Effector memory CD8-positive, alpha-beta T cell (primary cell): ENCODE measurements around the gene SYNE2.

Source experiments
- ATAC-seq: fragments of 150-1000 bp; cut with Tn5 transposase; replicated peaks from 2 replicates; pipeline ENCODE4 v1.10.0; 2021; ENCODE audit warnings: mild to moderate bottlenecking, moderate library complexity
- DNase-seq, 3 experiments: peaks; one replicate each; pipeline ENCODE4 v3.0.0; 2021
- H3K27ac Mint-ChIP-seq, 2 donors: one replicate each; pipeline ENCODE4 v1.8.0; 2022; ENCODE audit warnings: mild to moderate bottlenecking in 2 of 2, mixed read lengths in 2 of 2, moderate library complexity in 2 of 2
- H3K27me3 Mint-ChIP-seq, 2 donors: one replicate each; pipeline ENCODE4 v1.8.0; 2022; ENCODE audit warnings: mixed read lengths in 2 of 2
- H3K36me3 Mint-ChIP-seq: one replicate; pipeline ENCODE4 v1.8.0; 2022; ENCODE audit warnings: mild to moderate bottlenecking, moderate library complexity, mixed read lengths; ENCODE audit not compliant: insufficient read depth
- H3K4me1 Mint-ChIP-seq, 2 donors: one replicate each; pipeline ENCODE4 v1.8.0; 2022; ENCODE audit warnings: low read depth in 2 of 2, mixed read lengths in 2 of 2
- H3K4me3 Mint-ChIP-seq, 2 donors: one replicate each; pipeline ENCODE4 v1.8.0; 2022; ENCODE audit warnings: mild to moderate bottlenecking in 2 of 2, mixed read lengths in 2 of 2, moderate library complexity in 2 of 2
- H3K9me3 Mint-ChIP-seq, 2 donors: one replicate each; pipeline ENCODE4 v1.8.0; 2022; ENCODE audit warnings: mixed read lengths in 2 of 2

SYNE2 gene

DNA sequence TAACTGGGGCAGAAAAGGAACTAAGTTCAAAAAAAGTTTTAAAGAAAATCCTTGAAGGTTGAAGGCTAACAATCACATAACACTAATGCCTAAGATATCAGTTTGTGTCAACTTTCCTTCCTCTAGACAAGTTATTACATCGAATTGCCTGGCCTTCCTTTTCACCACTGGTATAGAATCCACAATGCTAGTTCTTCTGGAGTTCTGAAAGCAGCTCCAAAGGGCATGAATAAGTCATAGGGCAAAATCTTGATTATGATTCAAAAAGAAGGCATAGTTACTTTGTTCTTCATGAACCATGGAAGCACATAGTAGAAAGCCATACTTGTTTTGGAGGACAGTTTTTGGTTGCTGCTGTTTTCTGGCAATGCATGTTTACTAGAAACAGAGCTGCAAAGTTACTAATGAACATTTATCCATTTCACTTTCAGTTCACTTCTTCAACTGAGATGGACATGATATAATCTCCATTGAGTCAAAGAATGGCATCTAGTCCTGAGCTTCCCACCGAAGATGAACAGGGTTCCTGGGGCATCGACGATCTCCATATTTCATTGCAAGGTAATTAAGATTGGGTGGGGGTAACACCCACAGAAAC, 56.0 kb downstream of the SYNE2 start:
- Mint-ChIP-seq H3K4me1 (peaks cover 39 to 71% of the 10 kb centered on the region in 2 donors), H3K36me3 (peaks cover 24% of the 10 kb centered on the region), H3K9me3 (no peaks in the 10 kb centered on the region), H3K27ac (peak overlapping the region; percentile 29 to 86), H3K27me3 (no peaks in the 10 kb centered on the region), H3K4me3 (peak overlapping the region; percentile 53 to 61)
- DNase-seq (no peak), ATAC-seq (no peak)

GRCh38 chr14:63909984-63910383, 57.2 kb downstream of the SYNE2 start:
- DNase-seq (no peak), ATAC-seq (no peak)
- H3K4me1 Mint-ChIP-seq, result peaks cover 32 to 65% of the 10 kb centered on the region in 2 donors
- H3K4me3 Mint-ChIP-seq, result no peak overlapping the region
- peak overlapping the region in 1 of 2 donors; percentile 56 for H3K27ac Mint-ChIP-seq
- no peaks in the 10 kb centered on the region for H3K9me3 Mint-ChIP-seq
- H3K27me3 Mint-ChIP-seq, result no peaks in the 10 kb centered on the region
- H3K36me3 Mint-ChIP-seq, result peaks cover 24% of the 10 kb centered on the region

DNA sequence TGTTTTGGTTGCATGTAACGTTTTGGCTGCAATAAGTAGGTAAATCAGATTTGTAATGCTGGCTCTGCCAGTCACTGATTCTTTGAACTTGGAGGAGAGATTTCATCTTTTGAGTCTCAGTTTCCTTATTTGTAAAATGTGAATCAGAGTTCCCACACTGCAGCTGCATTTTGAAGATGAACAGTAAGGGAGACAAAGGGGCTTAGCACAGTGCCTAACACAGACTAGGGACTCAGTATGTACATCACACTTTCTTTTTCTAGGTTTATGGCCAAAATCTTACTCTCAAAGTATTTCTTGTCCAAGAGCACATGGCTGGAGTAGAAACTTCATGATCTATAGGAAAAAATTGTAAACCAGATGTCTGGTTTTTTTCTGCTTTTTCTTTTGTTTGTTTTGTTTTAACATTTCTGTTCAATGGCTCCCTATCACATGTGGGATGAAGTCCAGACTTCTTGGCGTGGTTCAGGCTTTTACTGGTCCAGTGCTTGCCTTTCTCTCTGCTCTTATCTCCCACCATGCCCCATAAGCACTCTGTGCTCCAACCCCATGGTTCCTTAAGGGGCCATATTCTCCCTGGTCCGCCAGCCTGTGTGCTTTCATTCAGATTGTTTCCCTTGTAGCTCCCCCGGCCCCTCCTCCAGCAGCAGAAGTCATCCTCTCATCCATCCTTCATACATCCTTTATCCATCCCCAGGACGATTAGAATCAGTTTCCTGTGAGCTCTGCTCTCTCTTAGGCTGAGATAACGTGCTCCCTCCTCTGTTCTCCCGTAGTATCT, 58.0 kb downstream of the SYNE2 start:
- no peak for ATAC-seq
- H3K4me1 Mint-ChIP-seq, result peaks cover 24 to 58% of the 10 kb centered on the region in 2 donors
- peak overlapping the region; percentile 18 to 56 for H3K27ac Mint-ChIP-seq
- no peaks in the 10 kb centered on the region for H3K27me3 Mint-ChIP-seq
- H3K4me3 Mint-ChIP-seq, result no peak overlapping the region
- peaks cover 24% of the 10 kb centered on the region for H3K36me3 Mint-ChIP-seq
- no peak for DNase-seq
- H3K9me3 Mint-ChIP-seq, result no peaks in the 10 kb centered on the region

GRCh38 chr14:63911404-63911803, 58.6 kb downstream of the SYNE2 start:
- Mint-ChIP-seq H3K4me3 (no peak overlapping the region), H3K4me1 (peaks cover 23 to 60% of the 10 kb centered on the region in 2 donors), H3K27ac (peak overlapping the region in 1 of 2 donors; percentile 18), H3K9me3 (no peaks in the 10 kb centered on the region), H3K27me3 (no peaks in the 10 kb centered on the region), H3K36me3 (peaks cover 27% of the 10 kb centered on the region)
- no peak for ATAC-seq
- DNase-seq, result no peak

GRCh38 chr14:63912286-63912685, 59.5 kb downstream of the SYNE2 start:
- H3K27me3 Mint-ChIP-seq, result no peaks in the 10 kb centered on the region
- no peak overlapping the region for H3K4me3 Mint-ChIP-seq
- no peak for ATAC-seq
- no peaks in the 10 kb centered on the region for H3K9me3 Mint-ChIP-seq
- peaks cover 31% of the 10 kb centered on the region for H3K36me3 Mint-ChIP-seq
- no peak overlapping the region for H3K27ac Mint-ChIP-seq
- peaks cover 19 to 54% of the 10 kb centered on the region in 2 donors for H3K4me1 Mint-ChIP-seq
- no peak for DNase-seq

DNA sequence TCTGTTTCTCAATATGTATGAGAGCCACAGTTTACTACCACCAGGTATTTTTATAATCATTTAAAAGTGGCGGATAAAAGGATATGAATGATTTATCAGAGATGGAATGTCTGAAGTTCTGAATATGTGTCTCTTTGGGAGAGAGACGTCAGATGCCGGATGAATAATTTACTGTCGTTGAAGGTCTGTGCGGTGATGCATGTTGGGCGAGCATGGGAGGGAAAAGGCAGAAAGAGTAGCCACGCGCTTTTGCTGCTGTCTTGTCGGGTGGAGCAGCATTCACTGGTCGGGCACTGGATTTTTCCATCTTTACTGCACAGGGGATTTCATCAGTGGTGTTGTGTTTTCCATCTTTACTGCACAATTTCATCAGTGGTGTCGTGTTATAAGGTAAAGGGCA, 65.6 kb downstream of the SYNE2 start:
- H3K36me3 Mint-ChIP-seq, result peaks cover 20% of the 10 kb centered on the region
- H3K27ac Mint-ChIP-seq, result peak overlapping the region in 1 of 2 donors; percentile 21
- no peak for ATAC-seq
- no peak for DNase-seq
- peaks cover 12 to 26% of the 10 kb centered on the region in 2 donors for H3K4me1 Mint-ChIP-seq
- H3K27me3 Mint-ChIP-seq, result no peaks in the 10 kb centered on the region
- H3K4me3 Mint-ChIP-seq, result no peak overlapping the region
- H3K9me3 Mint-ChIP-seq, result no peaks in the 10 kb centered on the region

- H3K27me3 Mint-ChIP-seq, result no peaks in the 10 kb centered on the region
- peaks cover 23% of the 10 kb centered on the region for H3K36me3 Mint-ChIP-seq
- ATAC-seq, result peak; percentile 49
- no peak overlapping the region for H3K4me3 Mint-ChIP-seq
- peaks cover 15 to 24% of the 10 kb centered on the region in 2 donors for H3K4me1 Mint-ChIP-seq
- no peak for DNase-seq
- H3K9me3 Mint-ChIP-seq, result no peaks in the 10 kb centered on the region
- peak overlapping the region; percentile 49 to 72 for H3K27ac Mint-ChIP-seq
Measured at GRCh38 chr14:63922696-63923421, 70.1 kb downstream of the SYNE2 start.

- no peak overlapping the region for H3K4me3 Mint-ChIP-seq
- peak overlapping the region in 1 of 2 donors; percentile 49 for H3K27ac Mint-ChIP-seq
Measured at GRCh38 chr14:63923422-63923752, 70.6 kb downstream of the SYNE2 start.

DNA sequence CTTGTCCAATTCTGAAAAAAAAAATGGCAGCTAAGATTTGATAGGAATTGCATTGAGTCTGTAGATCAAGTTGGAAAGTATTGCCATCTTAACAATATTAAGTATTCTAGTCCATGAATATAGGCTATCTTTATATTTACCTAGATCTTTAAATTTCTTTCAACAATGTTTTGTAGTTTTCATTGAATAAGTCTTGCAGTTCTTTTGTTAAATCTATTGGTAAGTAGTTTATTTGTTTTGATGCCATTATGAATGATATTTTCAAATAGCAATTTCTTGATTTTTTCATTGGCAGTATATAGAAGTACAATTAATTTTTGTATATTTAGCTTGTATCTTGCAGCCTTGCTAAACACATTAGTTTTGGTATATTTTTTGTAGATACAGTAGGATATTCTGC, 71.6 kb downstream of the SYNE2 start:
- H3K27me3 Mint-ChIP-seq, result no peaks in the 10 kb centered on the region
- peaks cover 21 to 28% of the 10 kb centered on the region in 2 donors for H3K4me1 Mint-ChIP-seq
- H3K9me3 Mint-ChIP-seq, result no peaks in the 10 kb centered on the region
- ATAC-seq (no peak), DNase-seq (no peak)
- H3K36me3 Mint-ChIP-seq, result peaks cover 20% of the 10 kb centered on the region
- no peak overlapping the region for H3K4me3 Mint-ChIP-seq
- no peak overlapping the region for H3K27ac Mint-ChIP-seq

More at GRCh38 chr14:63923422-63923752, 70.6 kb downstream of the SYNE2 start:
- peaks cover 18% of the 10 kb centered on the region for H3K36me3 Mint-ChIP-seq
- peaks cover 20 to 28% of the 10 kb centered on the region in 2 donors for H3K4me1 Mint-ChIP-seq
- no peaks in the 10 kb centered on the region for H3K27me3 Mint-ChIP-seq
- DNase-seq (no peak), ATAC-seq (no peak)
- no peaks in the 10 kb centered on the region for H3K9me3 Mint-ChIP-seq

DNA sequence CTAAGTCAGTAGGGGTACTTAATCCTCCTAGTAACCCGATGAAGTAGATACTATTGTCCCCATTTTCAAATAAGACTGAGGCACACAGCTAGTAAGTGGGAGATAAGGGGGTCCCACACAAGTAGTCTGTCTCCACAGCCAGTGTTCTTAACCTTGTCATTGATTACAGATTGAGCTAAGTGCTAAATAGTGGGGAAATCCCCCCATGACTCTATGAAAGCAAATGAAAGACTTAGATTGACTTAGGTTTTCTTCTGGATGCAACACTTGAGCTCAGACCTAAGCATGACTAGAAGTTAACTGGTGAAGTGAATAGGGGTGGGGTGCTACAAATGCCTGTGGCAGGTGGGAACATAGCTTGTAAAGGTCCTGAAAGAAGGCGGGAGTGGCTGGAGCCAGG, 73.8 kb downstream of the SYNE2 start:
- Mint-ChIP-seq H3K4me3 (no peak overlapping the region), H3K27ac (peak overlapping the region; percentile 30 to 60)

GRCh38 chr14:63928744-63929174, 76.0 kb downstream of the SYNE2 start:
- DNase-seq, result no peak
- Mint-ChIP-seq H3K36me3 (peaks cover 30% of the 10 kb centered on the region), H3K4me1 (peaks cover 32 to 47% of the 10 kb centered on the region in 2 donors), H3K27me3 (no peaks in the 10 kb centered on the region), H3K27ac (peak overlapping the region in 1 of 2 donors; percentile 60), H3K9me3 (no peaks in the 10 kb centered on the region), H3K4me3 (no peak overlapping the region)
- ATAC-seq, result no peak

More for the DNA sequence above, 73.8 kb downstream of the SYNE2 start:
- H3K4me1 Mint-ChIP-seq, result peaks cover 28 to 34% of the 10 kb centered on the region in 2 donors
- no peaks in the 10 kb centered on the region for H3K27me3 Mint-ChIP-seq
- peaks cover 34% of the 10 kb centered on the region for H3K36me3 Mint-ChIP-seq
- ATAC-seq (no peak), DNase-seq (no peak)
- no peaks in the 10 kb centered on the region for H3K9me3 Mint-ChIP-seq

GRCh38 chr14:63933110-63933509, 80.3 kb downstream of the SYNE2 start:
- Mint-ChIP-seq H3K27ac (peak overlapping the region; percentile 26 to 74), H3K36me3 (peaks cover 19% of the 10 kb centered on the region), H3K9me3 (no peaks in the 10 kb centered on the region), H3K4me1 (peaks cover 25 to 39% of the 10 kb centered on the region in 2 donors), H3K27me3 (no peaks in the 10 kb centered on the region), H3K4me3 (peak overlapping the region; percentile 41 to 51)
- ATAC-seq, result peak; percentile 65
- no peak for DNase-seq

- peaks cover 21 to 38% of the 10 kb centered on the region in 2 donors for H3K4me1 Mint-ChIP-seq
Measured at GRCh38 chr14:63933711-63934110, 80.9 kb downstream of the SYNE2 start.

More at GRCh38 chr14:63933711-63934110, 80.9 kb downstream of the SYNE2 start:
- Mint-ChIP-seq H3K27ac (peak overlapping the region; percentile 26 to 74), H3K9me3 (no peaks in the 10 kb centered on the region), H3K4me3 (peak overlapping the region; percentile 4 to 51), H3K27me3 (no peaks in the 10 kb centered on the region), H3K36me3 (peaks cover 15% of the 10 kb centered on the region)
- DNase-seq (no peak), ATAC-seq (no peak)
